ENCODE measurements around the gene EEIG2.

- TF ChIP-seq CTCF (IDR thresholded peaks at IDR 0.05) (no peak), POLR2A (IDR thresholded peaks at IDR 0.05) (no peak), POLR2AphosphoS5 (IDR thresholded peaks at IDR 0.05) (no peak), EP300 (IDR thresholded peaks at IDR 0.05; ENCODE audit: low read depth) (no peak)
Observed at GRCh38 chr1:108585313-108585712, 25.4 kb downstream of the EEIG2 start.
